Stimulated activated CD8-positive, alpha-beta memory T cell treated with anti-CD3 and anti-CD28 coated beads, Interleukin-15, amount 100 ng/mL, for 24 hours (primary cell): ENCODE results near the gene IFT27.

ENCODE experiments used
- DNase-seq: peaks from one replicate; pipeline ENCODE4 v3.0.0-alpha.2; 2020; ENCODE audit warnings: low read depth

Gene IFT27

DNA sequence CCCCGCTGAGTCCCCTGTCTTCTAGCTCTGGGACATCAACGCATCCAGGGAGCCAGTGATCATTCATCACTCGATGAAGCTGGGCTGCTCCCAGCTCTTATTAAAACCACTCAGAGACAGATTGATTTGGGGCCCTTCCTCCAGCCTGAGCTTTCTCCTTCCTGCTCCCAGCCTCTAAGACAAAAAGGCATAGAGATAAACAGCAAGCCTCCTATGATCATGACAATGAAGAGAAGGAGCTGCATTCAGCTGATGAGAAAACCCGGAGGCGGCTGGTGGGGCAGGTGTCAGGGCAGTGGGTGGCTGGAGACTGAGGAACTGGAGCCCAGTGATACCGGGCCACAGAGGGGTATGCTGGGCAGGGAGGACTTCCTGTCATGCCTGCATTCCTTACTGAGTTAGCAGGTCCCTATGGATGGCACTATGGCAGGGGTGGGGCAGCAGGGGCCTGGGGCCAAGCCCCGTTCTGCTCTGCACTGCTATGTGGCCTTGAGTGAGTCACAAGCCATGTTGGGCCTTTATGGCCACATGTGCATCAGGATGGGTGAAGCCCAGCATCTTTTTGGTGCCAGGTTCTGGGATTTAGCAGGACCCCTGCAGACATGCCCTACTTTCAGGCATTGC is 20.7 kb upstream of the IFT27 start:
- DNase-seq: no peak

- DNase-seq: no peak
These were observed 19.7 kb upstream of the IFT27 start for GRCh38 chr22:36795633-36796032.

- DNase-seq: no peak
These were observed 14.7 kb upstream of the IFT27 start for GRCh38 chr22:36790648-36791047.

DNA sequence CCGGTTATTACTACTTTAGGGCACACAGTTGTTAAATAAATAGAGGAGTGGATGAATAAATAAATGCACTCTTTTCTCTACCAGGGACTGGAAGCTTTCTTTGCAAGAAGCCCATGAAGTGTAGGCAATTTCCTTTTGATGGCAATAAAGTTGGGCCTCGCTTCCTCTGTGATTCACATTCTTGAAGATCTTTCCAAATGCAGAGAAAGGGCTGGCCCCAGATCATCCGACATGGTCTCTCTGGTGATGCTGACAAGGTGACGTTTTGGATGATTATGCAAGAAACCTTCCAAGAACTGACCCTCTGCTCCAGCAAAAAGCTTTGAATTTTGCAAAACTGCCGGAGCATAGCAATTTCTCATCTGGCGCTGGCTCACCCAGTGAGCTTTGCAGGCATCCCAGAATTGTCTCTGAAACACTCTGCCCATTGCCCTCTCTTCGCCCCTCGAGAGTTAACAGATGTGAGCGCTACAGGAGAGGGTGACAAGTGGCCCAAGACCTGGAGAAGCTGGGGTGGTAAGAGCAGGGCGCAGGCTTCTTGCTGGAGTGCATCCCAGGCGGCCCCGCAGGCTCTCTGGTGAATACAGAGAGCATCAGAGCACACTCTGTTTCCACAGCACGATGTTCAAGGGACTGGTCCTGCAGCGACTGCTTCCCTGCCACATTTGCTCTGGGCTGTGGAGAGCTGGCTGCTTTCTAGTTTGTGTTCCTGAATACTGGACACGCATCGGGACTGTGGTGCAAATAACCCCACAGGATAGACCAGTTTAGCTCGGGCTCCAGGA is 11.5 kb upstream of the IFT27 start:
- DNase-seq: no peak

DNA sequence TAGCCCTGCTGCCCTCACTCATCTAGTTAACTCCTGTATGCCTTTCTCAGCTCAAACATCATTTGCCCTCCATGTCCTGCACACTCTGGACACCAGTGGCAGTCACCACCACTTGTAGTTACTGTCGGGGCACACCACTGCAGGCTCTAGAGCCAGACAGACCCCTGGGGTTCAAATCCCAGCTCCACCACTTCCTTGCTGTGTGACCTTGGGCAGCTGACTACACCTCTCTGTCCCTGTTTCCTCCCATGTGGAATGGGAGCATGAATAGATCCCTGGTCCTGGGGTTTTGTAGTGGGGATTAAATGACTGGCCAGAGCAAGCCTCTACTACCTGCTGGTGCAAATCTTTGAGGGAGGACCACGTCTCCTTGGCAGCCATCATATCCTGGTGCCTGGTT is 7.8 kb upstream of the IFT27 start:
- no peak for DNase-seq

GRCh38 chr22:36781656-36782627 is 6.0 kb upstream of the IFT27 start:
- peak; percentile 75 for DNase-seq

DNA sequence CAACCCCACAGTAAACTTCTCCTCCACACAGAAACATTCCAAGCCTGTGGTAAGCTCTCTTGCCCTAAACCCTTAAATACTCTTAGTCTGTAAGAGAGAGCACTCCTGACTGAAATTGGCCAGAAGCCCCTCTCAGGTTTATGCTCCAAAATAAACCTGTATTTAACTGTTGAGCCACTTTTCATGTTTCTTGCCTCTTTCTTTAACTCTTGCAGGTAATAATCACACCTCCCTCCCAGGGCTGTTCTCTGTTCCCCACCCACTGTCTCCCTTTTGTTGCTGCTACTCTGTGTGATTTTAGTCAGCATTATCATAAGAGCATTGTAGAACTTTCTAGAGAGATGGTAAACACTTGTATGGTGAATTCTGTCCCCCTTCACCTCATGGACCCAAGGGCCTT is 2.1 kb upstream of the IFT27 start:
- DNase-seq: no peak

GRCh38 chr22:36776722-36777121 is 803 bp upstream of the IFT27 start:
- DNase-seq: no peak

GRCh38 chr22:36775586-36775963 is 344 bp downstream of the IFT27 start:
- DNase-seq: no peak

DNA sequence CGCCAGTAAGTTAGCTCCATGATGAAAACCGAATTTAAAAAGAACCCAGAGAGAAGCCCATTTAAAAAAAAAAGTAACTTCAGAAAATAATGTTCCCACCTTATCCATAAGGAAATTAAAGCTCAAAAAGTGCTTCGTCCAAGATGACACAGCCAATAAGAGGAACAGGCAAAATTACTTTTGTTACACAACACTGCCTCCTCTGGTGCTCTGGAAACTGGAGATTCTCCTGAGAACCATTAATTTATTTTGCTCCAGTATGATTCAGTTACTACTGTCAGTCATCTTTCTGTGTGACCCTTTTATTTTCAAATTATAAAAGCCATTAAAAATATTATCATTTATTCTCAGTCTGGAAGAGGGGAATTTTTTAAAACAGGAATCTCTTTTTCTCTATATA is 2.0 kb downstream of the IFT27 start:
- no peak for DNase-seq

DNA sequence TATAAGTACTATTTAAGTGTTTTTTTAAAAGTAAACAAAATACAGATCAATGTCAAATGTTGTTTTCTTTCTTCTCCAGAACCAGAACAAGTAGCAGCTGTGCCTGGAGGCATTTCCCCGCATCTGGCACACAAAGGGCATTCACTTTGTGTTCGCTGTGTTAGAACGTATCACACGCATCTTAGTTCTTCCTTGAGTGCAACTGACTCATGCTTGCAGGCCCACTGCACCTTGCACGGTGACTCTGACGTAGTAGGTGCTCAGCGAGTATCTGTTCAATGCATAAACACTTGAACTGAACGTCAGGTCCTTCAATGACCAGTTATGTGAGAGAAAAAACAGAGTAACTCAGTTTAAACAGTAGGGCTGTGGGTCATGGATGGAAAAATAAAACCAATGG is 3.5 kb downstream of the IFT27 start:
- DNase-seq: no peak

DNA sequence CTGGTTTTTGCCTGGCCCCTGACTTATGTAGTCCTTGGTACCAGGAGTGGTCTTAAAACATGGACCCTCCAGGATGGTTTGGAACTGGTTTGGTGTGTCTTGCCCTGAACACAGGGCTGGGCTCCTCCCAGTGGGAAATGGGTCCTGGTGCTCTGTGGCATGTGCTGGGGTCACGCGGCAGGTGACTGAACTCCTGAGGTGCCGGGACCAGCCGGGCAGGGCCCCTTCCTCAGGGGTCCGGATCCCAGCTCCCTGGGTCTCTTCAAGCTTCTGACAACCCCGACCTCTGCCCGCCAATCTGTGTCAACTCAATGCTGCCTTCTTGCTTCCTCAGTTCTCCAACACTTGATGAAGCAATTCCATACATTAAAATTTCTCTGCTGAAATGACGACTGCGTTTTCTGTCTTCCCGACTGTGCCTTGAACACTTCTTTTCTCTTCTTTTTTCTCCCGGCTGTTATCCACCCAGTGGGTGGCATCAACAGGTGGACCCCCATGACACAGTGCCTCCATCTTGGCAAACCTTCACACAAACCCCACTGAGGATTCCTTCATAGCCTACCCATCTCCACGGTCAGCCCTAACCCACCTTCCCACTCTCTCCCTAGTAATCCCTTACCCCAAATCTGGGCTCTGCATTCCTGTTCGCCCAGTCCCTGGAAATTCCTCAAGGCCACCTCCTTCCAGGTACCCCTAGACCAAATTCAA is 4.4 kb downstream of the IFT27 start:
- no peak for DNase-seq

- no peak for DNase-seq
These were observed 5.2 kb downstream of the IFT27 start for GRCh38 chr22:36770513-36771231.

- DNase-seq: no peak
These were observed 6.1 kb downstream of the IFT27 start for GRCh38 chr22:36769541-36770512.

- no peak for DNase-seq
These were observed 7.3 kb downstream of the IFT27 start for GRCh38 chr22:36768616-36769015.

GRCh38 chr22:36768141-36768540 is 7.8 kb downstream of the IFT27 start:
- DNase-seq: no peak

GRCh38 chr22:36767035-36767775 is 8.7 kb downstream of the IFT27 start:
- no peak for DNase-seq

DNA sequence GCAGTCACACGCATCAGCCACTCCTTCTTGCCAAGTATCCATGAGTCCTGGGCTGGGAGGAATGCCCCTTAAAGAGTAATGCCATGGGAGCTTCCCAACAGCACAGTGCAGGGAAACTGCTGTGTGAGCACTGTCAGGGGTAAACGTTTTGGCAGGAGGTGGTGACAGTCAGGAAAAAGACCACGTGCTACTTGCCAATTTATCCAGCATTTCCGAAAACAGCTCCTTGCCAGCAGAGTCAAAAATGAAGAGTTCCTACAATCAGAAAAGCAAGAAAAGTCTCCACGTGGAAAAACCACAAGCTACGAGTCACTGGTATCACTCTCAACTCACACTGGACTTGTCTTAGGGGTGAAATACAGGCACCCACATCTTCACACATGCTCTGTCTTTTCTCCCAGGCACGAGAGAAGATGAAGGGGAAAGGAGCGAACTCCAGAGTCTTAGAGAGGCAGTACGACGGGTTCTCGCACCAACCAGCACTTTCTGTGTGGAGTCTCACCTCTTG is 9.9 kb downstream of the IFT27 start:
- no peak for DNase-seq
